Measurements from ENCODE around the gene SLC7A1.

DNA sequence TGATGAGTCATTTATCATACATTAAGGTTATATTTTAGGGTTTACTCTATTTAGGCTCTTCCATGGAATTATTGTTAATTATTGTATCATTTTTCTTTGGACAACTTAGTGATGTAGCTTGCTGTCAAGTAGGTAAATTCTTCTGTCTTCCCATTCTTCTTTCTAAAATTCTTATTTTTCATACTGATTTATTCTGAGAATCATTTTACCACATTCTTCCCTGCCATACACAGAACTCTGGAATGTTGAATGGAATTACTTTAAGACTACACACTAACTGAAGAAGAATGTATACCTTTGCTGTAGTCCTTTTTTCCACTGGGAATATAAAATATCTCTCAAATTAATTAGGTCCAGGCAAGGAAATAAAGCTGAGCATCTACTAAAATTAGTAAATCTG is 24.5 kb upstream of the SLC7A1 start:
- TF ChIP-seq, protein P1, sequence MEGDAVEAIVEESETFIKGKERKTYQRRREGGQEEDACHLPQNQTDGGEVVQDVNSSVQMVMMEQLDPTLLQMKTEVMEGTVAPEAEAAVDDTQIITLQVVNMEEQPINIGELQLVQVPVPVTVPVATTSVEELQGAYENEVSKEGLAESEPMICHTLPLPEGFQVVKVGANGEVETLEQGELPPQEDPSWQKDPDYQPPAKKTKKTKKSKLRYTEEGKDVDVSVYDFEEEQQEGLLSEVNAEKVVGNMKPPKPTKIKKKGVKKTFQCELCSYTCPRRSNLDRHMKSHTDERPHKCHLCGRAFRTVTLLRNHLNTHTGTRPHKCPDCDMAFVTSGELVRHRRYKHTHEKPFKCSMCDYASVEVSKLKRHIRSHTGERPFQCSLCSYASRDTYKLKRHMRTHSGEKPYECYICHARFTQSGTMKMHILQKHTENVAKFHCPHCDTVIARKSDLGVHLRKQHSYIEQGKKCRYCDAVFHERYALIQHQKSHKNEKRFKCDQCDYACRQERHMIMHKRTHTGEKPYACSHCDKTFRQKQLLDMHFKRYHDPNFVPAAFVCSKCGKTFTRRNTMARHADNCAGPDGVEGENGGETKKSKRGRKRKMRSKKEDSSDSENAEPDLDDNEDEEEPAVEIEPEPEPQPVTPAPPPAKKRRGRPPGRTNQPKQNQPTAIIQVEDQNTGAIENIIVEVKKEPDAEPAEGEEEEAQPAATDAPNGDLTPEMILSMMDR (IDR thresholded peaks at IDR 0.05; ENCODE audit: low read depth, low read length): no peak
- no peak for TF ChIP-seq POLR2A (IDR thresholded peaks at IDR 0.05; ENCODE audit: extremely low read depth, insufficient read length)

Data from NB4 (cell line).